MM.1S (cell line): ENCODE measurements around the gene CCDC17.

Experiments used
- DNase-seq: peaks from one replicate; pipeline ENCODE4 v3.0.0-alpha.2; 2015
- H2AFZ ChIP-seq: fragments of 300-600 bp; sonication (generic); 2 replicates; pipeline ENCODE4 v1.6.0; 2016; ENCODE audit warnings: antibody characterized with exemption, low read length
- H3F3A ChIP-seq: fragments of 300-600 bp; sonication (generic); 2 replicates; pipeline ENCODE4 v1.6.1; 2016; ENCODE audit warnings: mild to moderate bottlenecking, antibody characterized with exemption, low read length, moderate library complexity, mixed read lengths; ENCODE audit not compliant: insufficient read depth
- H3K27ac ChIP-seq: fragments of 300-600 bp; sonication (generic); 2 replicates; pipeline ENCODE4 v1.5.1; 2016; ENCODE audit warnings: mild to moderate bottlenecking, low read length
- H3K27me3 ChIP-seq: fragments of 300-600 bp; sonication (generic); replicated peaks from 2 replicates; pipeline ENCODE4 v1.6.0; 2016; ENCODE audit warnings: low read length; ENCODE audit not compliant: insufficient read depth
- H3K36me3 ChIP-seq: fragments of 300-600 bp; sonication (generic); replicated peaks from 2 replicates; pipeline ENCODE4 v1.6.1; 2016; ENCODE audit warnings: mild to moderate bottlenecking, low read length, mixed read lengths; ENCODE audit not compliant: insufficient read depth
- H3K4me1 ChIP-seq: fragments of 300-600 bp; sonication (generic); 2 replicates; pipeline ENCODE4 v1.6.1; 2016; ENCODE audit warnings: low read length, mixed read lengths
- H3K4me2 ChIP-seq: fragments of 300-600 bp; sonication (generic); 2 replicates; pipeline ENCODE4 v1.6.0; 2016; ENCODE audit warnings: low read depth, low read length
- H3K4me3 ChIP-seq: fragments of 300-600 bp; sonication (generic); 2 replicates; pipeline ENCODE4 v1.5.1; 2016; ENCODE audit warnings: low read length, mixed read lengths
- H3K79me2 ChIP-seq: fragments of 300-600 bp; sonication (generic); 2 replicates; pipeline ENCODE4 v1.6.1; 2016; ENCODE audit warnings: mixed run types, low read length, mixed read lengths
- H3K9ac ChIP-seq: fragments of 300-600 bp; sonication (generic); 2 replicates; pipeline ENCODE4 v1.6.1; 2016; ENCODE audit warnings: low read length, mixed read lengths
- H3K9me2 ChIP-seq: fragments of 300-600 bp; sonication (generic); replicated peaks from 2 replicates; pipeline ENCODE4 v1.6.1; 2016; ENCODE audit warnings: mild to moderate bottlenecking, low read length, mixed read lengths; ENCODE audit not compliant: insufficient read depth
- H3K9me3 ChIP-seq: fragments of 300-600 bp; sonication (generic); replicated peaks from 2 replicates; pipeline ENCODE4 v1.6.1; 2016; ENCODE audit warnings: mild to moderate bottlenecking, low read length, mixed read lengths; ENCODE audit not compliant: insufficient read depth
- H4K20me1 ChIP-seq: fragments of 300-600 bp; sonication (generic); 2 replicates; pipeline ENCODE4 v1.6.1; 2016; ENCODE audit warnings: mild to moderate bottlenecking, low read length, moderate library complexity, mixed read lengths; ENCODE audit not compliant: insufficient read depth
- EZH2 ChIP-seq: fragments of 300-600 bp; sonication (generic); optimal IDR thresholded peaks from 2 replicates; pipeline ENCODE3; 2017; ENCODE audit warnings: low read depth, mild to moderate bottlenecking, antibody characterized with exemption, low read length, mixed read lengths
- EZH2phosphoT487 ChIP-seq: fragments of 300-600 bp; sonication (generic); IDR thresholded peaks from 2 replicates; pipeline ENCODE4 v1.6.1; 2018; ENCODE audit warnings: antibody characterized with exemption, low read length
- TF ChIP-seq, protein P1 (sequence below): fragments of 300-600 bp; sonication (generic); IDR thresholded peaks from 2 replicates; pipeline ENCODE4 v1.5.1; 2016; ENCODE audit warnings: antibody characterized with exemption, low read length, mixed read lengths

Gene CCDC17

DNA sequence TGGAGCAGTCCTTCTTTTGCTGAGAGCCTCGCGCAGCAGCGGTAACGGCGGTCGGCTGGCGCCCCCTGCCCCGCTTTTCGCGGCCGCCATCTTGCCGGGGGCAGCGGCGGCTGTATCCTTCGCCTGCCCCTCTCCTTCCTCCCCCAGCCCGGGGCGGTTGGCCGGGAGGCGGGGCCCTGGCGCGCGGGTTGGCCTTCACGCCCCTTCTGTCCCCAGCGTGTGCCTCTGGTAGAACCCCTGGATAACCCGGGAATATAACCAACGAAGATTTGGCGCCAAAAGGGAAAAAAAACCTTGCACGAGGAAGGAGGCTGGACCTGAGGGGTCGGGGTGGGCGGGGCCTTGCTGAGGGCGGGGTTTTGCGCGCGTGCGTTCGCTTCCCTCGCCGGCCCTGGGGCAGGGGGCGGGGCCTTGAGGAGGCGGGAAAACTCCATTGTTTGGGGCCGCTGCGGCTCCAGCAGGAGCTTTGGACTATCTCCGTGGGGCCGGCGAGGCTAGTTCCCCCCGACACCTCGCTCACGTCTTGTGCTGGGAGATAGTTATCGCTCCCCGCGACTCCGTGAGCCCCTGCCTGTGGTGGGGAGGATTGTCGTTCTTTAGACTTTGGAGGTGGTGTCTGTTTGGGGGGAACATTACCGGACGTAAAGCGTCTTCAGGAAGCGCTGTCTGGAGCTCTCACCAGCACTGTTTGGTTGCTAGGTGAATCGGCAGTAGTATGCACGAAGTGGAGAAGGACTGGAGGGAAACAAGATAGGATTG is 39.3 kb downstream of the CCDC17 start:
- Histone ChIP-seq H2AFZ (peak overlapping the region; percentile 99), H3K4me3 (peak overlapping the region; percentile 93), H3K27me3 (no peaks in the 10 kb centered on the region), H4K20me1 (peaks cover 42% of the 10 kb centered on the region), H3K27ac (peak overlapping the region; percentile 92), H3F3A (peaks cover 29% of the 10 kb centered on the region), H3K4me2 (peak overlapping the region; percentile 96), H3K79me2 (peaks cover 56% of the 10 kb centered on the region), H3K9me3 (no peaks in the 10 kb centered on the region), H3K4me1 (peaks cover 7% of the 10 kb centered on the region; the same call in 1 of the 2 replicates), H3K36me3 (no peaks in the 10 kb centered on the region; the same call in 1 of the 2 replicates), H3K9me2 (no peaks in the 10 kb centered on the region), H3K9ac (peak overlapping the region; percentile 96)
- TF ChIP-seq, protein P1, sequence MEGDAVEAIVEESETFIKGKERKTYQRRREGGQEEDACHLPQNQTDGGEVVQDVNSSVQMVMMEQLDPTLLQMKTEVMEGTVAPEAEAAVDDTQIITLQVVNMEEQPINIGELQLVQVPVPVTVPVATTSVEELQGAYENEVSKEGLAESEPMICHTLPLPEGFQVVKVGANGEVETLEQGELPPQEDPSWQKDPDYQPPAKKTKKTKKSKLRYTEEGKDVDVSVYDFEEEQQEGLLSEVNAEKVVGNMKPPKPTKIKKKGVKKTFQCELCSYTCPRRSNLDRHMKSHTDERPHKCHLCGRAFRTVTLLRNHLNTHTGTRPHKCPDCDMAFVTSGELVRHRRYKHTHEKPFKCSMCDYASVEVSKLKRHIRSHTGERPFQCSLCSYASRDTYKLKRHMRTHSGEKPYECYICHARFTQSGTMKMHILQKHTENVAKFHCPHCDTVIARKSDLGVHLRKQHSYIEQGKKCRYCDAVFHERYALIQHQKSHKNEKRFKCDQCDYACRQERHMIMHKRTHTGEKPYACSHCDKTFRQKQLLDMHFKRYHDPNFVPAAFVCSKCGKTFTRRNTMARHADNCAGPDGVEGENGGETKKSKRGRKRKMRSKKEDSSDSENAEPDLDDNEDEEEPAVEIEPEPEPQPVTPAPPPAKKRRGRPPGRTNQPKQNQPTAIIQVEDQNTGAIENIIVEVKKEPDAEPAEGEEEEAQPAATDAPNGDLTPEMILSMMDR = no peak; the same call in 1 of the 2 replicates
- TF ChIP-seq EZH2phosphoT487 (no peak), EZH2 (no peak)
- DNase-seq = peak; percentile 90

DNA sequence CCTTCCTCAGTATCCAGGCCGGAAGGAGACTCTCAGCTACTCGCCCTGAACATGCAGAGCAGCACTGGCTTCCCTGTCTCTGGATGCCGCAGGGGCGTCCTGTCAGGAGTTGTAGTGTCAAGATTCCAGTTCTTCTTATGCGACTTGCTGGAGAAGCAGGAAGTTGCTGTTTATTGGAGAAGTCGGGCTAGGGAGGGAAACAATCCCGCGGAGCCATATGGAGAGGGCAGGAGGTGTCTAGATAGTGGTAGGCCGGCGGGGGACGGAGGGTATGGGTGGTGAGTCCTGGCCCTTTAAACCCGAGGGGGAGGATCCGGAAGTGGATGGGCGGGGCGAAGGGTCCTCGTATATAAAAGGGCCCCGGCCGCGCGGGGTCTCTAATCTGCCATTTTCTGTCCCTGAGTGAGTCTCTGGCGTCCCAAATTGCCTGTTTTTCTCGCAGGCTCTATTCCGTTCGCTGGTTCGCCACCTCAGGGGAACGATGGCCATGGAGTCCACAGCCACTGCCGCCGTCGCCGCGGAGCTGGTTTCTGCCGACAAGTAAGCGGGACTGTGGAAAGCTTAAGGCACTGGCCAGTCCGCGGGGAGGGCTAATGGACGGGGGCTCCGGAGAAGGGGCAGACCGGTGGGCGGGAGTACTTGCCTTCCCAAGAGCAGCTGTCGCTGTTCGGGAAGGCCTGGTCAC is 40.0 kb downstream of the CCDC17 start, which contains the start of gene NASP:
NASP (plus strand) TSS at position 376 of the 685 bp plus-strand sequence; CDS start at position 482, 106 bp downstream.
- Histone ChIP-seq H3F3A (peaks cover 29% of the 10 kb centered on the region), H4K20me1 (peaks cover 35% of the 10 kb centered on the region), H3K9me3 (no peaks in the 10 kb centered on the region), H3K27me3 (no peaks in the 10 kb centered on the region), H3K79me2 (peaks cover 49% of the 10 kb centered on the region), H3K9me2 (no peaks in the 10 kb centered on the region), H3K4me2 (peak within 1 kb of the TSS; percentile 96), H3K4me1 (peaks cover 7% of the 10 kb centered on the region; the same call in 1 of the 2 replicates), H3K4me3 (peak within 1 kb of the TSS; percentile 93), H3K27ac (peak within 1 kb of the TSS; percentile 92), H3K36me3 (no peaks in the 10 kb centered on the region; the same call in 1 of the 2 replicates), H2AFZ (peak within 1 kb of the TSS; percentile 99), H3K9ac (peak within 1 kb of the TSS; percentile 96)
- TF ChIP-seq EZH2phosphoT487 = no peak
- TF ChIP-seq, protein P1 = peak; percentile 11; the same call in 1 of the 2 replicates
- DNase-seq = peak; percentile 79

DNA sequence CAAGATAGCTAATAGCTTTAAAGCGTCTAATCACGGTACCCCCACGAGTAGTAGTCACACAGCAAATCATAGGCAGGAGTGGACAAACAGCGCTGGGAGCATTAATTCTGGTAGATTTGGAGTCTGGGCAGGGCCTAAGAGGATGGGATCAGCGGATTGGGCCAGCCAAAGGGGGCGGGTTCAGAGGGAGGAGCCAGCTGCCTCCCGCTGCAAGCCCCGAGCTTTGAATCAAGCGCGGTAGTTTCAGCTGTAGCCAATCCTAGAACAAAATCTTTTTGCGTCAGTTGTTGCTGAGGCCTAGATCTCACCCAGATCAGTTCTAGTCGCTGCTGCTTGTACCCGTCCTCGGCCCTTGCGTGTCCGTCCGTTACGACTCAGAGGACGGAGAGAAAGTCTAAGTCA is 40.6 kb downstream of the CCDC17 start:
- Histone ChIP-seq H3K27me3 (no peaks in the 10 kb centered on the region), H3K27ac (peak overlapping the region; percentile 92; the same call in 1 of the 2 replicates), H3K9me2 (no peaks in the 10 kb centered on the region), H3K36me3 (no peaks in the 10 kb centered on the region), H3K4me3 (peak overlapping the region; percentile 93), H4K20me1 (peaks cover 30% of the 10 kb centered on the region), H3K9ac (peak overlapping the region; percentile 96), H3K79me2 (peaks cover 43% of the 10 kb centered on the region), H3K4me2 (peak overlapping the region; percentile 96), H2AFZ (peak overlapping the region; percentile 99), H3K9me3 (no peaks in the 10 kb centered on the region), H3K4me1 (peaks cover 7% of the 10 kb centered on the region; the same call in 1 of the 2 replicates), H3F3A (peaks cover 29% of the 10 kb centered on the region)
- DNase-seq = peak; percentile 98
- no peak for TF ChIP-seq EZH2
- TF ChIP-seq EZH2phosphoT487 = no peak
- TF ChIP-seq, protein P1 = no peak
